ENCODE measurements around the gene TERT.

The TERT gene

DNA sequence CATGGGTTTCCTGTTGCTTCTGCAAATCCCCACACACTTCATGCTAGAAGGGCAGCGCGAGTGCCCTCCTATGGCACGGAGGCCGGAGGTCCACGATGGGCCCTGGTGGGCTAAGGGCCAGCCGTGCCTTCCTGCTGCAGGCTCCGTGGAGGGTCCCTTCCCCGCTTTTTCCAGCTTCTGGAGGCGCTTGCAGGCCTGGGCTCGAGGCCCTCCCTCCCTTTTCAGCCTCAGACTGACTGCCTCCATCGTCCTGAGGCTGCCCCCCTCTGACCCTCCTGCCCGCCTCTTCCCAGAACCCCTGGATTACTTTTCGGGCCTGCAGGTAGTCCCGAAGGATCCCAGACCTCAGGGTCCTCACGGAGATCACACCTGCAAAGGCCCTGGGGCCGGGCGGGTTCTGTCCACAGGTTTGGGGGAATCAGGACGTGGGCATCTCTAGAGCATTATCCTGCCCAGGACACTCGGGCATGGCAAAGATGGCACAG, 3.2 kb upstream of the TERT start:
- H3K27me3 Mint-ChIP-seq (ENCODE audit: low read depth) = peaks cover 53% of the 10 kb centered on the region
- H3K36me3 Mint-ChIP-seq (ENCODE audit: low read depth) = no peaks in the 10 kb centered on the region
- H3K4me1 Mint-ChIP-seq = no peaks in the 10 kb centered on the region
- no peak overlapping the region for H3K4me3 Mint-ChIP-seq
- TF ChIP-seq, protein P1, sequence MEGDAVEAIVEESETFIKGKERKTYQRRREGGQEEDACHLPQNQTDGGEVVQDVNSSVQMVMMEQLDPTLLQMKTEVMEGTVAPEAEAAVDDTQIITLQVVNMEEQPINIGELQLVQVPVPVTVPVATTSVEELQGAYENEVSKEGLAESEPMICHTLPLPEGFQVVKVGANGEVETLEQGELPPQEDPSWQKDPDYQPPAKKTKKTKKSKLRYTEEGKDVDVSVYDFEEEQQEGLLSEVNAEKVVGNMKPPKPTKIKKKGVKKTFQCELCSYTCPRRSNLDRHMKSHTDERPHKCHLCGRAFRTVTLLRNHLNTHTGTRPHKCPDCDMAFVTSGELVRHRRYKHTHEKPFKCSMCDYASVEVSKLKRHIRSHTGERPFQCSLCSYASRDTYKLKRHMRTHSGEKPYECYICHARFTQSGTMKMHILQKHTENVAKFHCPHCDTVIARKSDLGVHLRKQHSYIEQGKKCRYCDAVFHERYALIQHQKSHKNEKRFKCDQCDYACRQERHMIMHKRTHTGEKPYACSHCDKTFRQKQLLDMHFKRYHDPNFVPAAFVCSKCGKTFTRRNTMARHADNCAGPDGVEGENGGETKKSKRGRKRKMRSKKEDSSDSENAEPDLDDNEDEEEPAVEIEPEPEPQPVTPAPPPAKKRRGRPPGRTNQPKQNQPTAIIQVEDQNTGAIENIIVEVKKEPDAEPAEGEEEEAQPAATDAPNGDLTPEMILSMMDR (IDR thresholded peaks at IDR 0.05; ENCODE audit: unreplicated experiment in 3 of 3) = no peak
- peaks cover 4% of the 10 kb centered on the region for H3K9me3 Mint-ChIP-seq
- H3K27ac Mint-ChIP-seq = no peak overlapping the region

DNA sequence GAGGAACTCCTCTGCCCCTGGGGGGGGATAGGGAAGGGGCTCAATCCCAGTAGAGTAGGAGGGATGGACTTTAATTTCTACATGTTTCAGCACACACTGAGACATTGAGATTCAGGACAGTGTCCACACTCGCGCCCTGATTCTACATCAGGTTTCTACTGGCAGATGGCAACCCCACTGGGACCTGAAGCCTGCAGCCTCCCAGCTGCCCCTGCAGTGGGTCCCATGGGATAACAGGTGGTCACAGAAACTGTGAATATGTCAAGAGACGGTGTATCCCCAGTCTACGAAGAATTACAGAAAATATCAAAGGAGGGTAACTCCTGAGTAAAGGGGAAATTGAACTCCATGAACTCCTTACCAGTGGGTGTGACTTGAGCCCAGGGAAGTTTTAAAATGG, 2.4 kb upstream of the TERT start:
- Mint-ChIP-seq H3K36me3 (ENCODE audit: low read depth) (no peaks in the 10 kb centered on the region), H3K4me1 (no peaks in the 10 kb centered on the region), H3K27me3 (ENCODE audit: low read depth) (peaks cover 59% of the 10 kb centered on the region), H3K4me3 (no peak overlapping the region), H3K27ac (no peak overlapping the region), H3K9me3 (no peaks in the 10 kb centered on the region)
- TF ChIP-seq, protein P1 (IDR thresholded peaks at IDR 0.05; ENCODE audit: unreplicated experiment in 3 of 3) = no peak

DNA sequence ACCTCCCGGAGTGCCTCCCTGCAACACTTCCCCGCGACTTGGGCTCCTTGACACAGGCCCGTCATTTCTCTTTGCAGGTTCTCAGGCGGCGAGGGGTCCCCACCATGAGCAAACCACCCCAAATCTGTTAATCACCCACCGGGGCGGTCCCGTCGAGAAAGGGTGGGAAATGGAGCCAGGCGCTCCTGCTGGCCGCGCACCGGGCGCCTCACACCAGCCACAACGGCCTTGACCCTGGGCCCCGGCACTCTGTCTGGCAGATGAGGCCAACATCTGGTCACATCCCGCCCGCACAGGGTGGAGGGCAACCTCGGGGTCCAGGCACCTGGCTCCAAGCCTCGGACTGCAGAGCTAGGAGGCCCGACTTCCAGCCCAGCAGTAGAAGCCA, 776 bp upstream of the TERT start:
- Mint-ChIP-seq H3K4me3 (peak overlapping the region in 2 of 3 experiments; percentile 26 to 53), H3K27me3 (ENCODE audit: low read depth) (peaks cover 60% of the 10 kb centered on the region), H3K27ac (no peak overlapping the region), H3K4me1 (no peaks in the 10 kb centered on the region), H3K9me3 (no peaks in the 10 kb centered on the region), H3K36me3 (ENCODE audit: low read depth) (no peaks in the 10 kb centered on the region)
- TF ChIP-seq, protein P1 (IDR thresholded peaks at IDR 0.05; ENCODE audit: unreplicated experiment in 3 of 3) = no peak

DNA sequence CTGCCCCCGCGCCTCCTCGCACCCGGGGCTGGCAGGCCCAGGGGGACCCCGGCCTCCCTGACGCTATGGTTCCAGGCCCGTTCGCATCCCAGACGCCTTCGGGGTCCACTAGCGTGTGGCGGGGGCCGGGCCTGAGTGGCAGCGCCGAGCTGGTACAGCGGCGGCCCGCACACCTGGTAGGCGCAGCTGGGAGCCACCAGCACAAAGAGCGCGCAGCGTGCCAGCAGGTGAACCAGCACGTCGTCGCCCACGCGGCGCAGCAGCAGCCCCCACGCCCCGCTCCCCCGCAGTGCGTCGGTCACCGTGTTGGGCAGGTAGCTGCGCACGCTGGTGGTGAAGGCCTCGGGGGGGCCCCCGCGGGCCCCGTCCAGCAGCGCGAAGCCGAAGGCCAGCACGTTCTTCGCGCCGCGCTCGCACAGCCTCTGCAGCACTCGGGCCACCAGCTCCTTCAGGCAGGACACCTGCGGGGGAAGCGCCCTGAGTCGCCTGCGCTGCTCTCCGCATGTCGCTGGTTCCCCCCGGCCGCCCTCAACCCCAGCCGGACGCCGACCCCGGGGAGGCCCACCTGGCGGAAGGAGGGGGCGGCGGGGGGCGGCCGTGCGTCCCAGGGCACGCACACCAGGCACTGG, 548 bp downstream of the TERT start:
- no peak overlapping the region for H3K27ac Mint-ChIP-seq
- H3K27me3 Mint-ChIP-seq (ENCODE audit: low read depth) = peaks cover 55% of the 10 kb centered on the region
- no peaks in the 10 kb centered on the region for H3K9me3 Mint-ChIP-seq
- TF ChIP-seq, protein P1 (IDR thresholded peaks at IDR 0.05; ENCODE audit: unreplicated experiment in 3 of 3) = no peak
- no peak overlapping the region for H3K4me3 Mint-ChIP-seq
- H3K4me1 Mint-ChIP-seq = no peaks in the 10 kb centered on the region
- H3K36me3 Mint-ChIP-seq (ENCODE audit: low read depth) = no peaks in the 10 kb centered on the region

DNA sequence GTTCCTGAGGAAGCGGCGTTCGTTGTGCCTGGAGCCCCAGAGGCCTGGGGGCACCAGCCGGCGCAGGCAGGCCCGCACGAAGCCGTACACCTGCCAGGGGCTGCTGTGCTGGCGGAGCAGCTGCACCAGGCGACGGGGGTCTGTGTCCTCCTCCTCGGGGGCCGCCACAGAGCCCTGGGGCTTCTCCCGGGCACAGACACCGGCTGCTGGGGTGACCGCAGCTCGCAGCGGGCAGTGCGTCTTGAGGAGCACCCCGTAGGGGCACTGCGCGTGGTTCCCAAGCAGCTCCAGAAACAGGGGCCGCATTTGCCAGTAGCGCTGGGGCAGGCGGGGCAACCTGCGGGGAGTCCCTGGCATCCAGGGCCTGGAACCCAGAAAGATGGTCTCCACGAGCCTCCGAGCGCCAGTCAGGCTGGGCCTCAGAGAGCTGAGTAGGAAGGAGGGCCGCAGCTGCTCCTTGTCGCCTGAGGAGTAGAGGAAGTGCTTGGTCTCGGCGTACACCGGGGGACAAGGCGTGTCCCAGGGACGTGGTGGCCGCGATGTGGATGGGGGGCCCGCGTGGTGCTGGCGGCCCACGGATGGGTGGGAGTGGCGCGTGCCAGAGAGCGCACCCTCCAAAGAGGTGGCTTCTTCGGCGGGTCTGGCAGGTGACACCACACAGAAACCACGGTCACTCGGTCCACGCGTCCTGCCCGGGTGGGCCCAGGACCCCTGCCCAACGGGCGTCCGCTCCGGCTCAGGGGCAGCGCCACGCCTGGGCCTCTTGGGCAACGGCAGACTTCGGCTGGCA, 1.3 kb downstream of the TERT start:
- Mint-ChIP-seq H3K9me3 (no peaks in the 10 kb centered on the region), H3K27me3 (ENCODE audit: low read depth) (peaks cover 54% of the 10 kb centered on the region), H3K4me1 (no peaks in the 10 kb centered on the region), H3K36me3 (ENCODE audit: low read depth) (no peaks in the 10 kb centered on the region), H3K4me3 (peak overlapping the region; percentile 55 to 65 (median 57)), H3K27ac (no peak overlapping the region)
- TF ChIP-seq, protein P1 (IDR thresholded peaks at IDR 0.05; ENCODE audit: unreplicated experiment in 3 of 3) = no peak

All from nephron (organoid).